Measurements from ENCODE around the gene CAMTA1. TPM values are rescaled to one million over a fixed set of nuclear protein-coding genes. Genes with fewer than 3 reads are reported as not detected.

Gene CAMTA1
- total RNA-seq, 6 experiments from 2014 or later, result 78.1 to 96.6 (median 86.1) TPM

GRCh38 chr1:7015022-7015421 lies 229.8 kb downstream of the CAMTA1 start:
- H3K36me3 Mint-ChIP-seq (ENCODE audit: low read depth), result no peaks in the 10 kb centered on the region
- no peak for DNase-seq
- no peak overlapping the region for H3K4me3 Mint-ChIP-seq
- TF ChIP-seq CTCF (IDR thresholded peaks at IDR 0.05), result no peak
- H3K27me3 Mint-ChIP-seq (ENCODE audit: insufficient read depth), result peaks cover 67% of the 10 kb centered on the region
- H3K4me1 Mint-ChIP-seq (ENCODE audit: low read depth), result no peaks in the 10 kb centered on the region
- H3K27ac Mint-ChIP-seq, result no peak overlapping the region
- H3K9me3 Mint-ChIP-seq, result no peaks in the 10 kb centered on the region

GRCh38 chr1:7018351-7018750 lies 233.1 kb downstream of the CAMTA1 start:
- Mint-ChIP-seq H3K9me3 (no peaks in the 10 kb centered on the region), H3K36me3 (ENCODE audit: low read depth) (no peaks in the 10 kb centered on the region), H3K27me3 (ENCODE audit: insufficient read depth) (peaks cover 53% of the 10 kb centered on the region), H3K4me3 (no peak overlapping the region), H3K27ac (no peak overlapping the region), H3K4me1 (ENCODE audit: low read depth) (no peaks in the 10 kb centered on the region)
- no peak for TF ChIP-seq CTCF (IDR thresholded peaks at IDR 0.05)
- DNase-seq, result no peak

- H3K4me3 Mint-ChIP-seq, result no peak overlapping the region
- no peak for TF ChIP-seq CTCF (IDR thresholded peaks at IDR 0.05)
- peaks cover 48% of the 10 kb centered on the region for H3K27me3 Mint-ChIP-seq (ENCODE audit: insufficient read depth)
- no peaks in the 10 kb centered on the region for H3K36me3 Mint-ChIP-seq (ENCODE audit: low read depth)
- H3K4me1 Mint-ChIP-seq (ENCODE audit: low read depth), result no peaks in the 10 kb centered on the region
- no peak for DNase-seq
- no peaks in the 10 kb centered on the region for H3K9me3 Mint-ChIP-seq
- no peak overlapping the region for H3K27ac Mint-ChIP-seq
Observed at GRCh38 chr1:7018826-7019225, 233.6 kb downstream of the CAMTA1 start.

- no peak for TF ChIP-seq CTCF (IDR thresholded peaks at IDR 0.05)
- H3K36me3 Mint-ChIP-seq (ENCODE audit: low read depth), result no peaks in the 10 kb centered on the region
- H3K9me3 Mint-ChIP-seq, result no peaks in the 10 kb centered on the region
- H3K27me3 Mint-ChIP-seq (ENCODE audit: insufficient read depth), result peaks cover 48% of the 10 kb centered on the region
- no peak overlapping the region for H3K4me3 Mint-ChIP-seq
- DNase-seq, result no peak
- no peak overlapping the region for H3K27ac Mint-ChIP-seq
- no peaks in the 10 kb centered on the region for H3K4me1 Mint-ChIP-seq (ENCODE audit: low read depth)
Observed at GRCh38 chr1:7019510-7019909, 234.3 kb downstream of the CAMTA1 start.

- no peaks in the 10 kb centered on the region for H3K9me3 Mint-ChIP-seq
- no peaks in the 10 kb centered on the region for H3K4me1 Mint-ChIP-seq (ENCODE audit: low read depth)
- no peak overlapping the region for H3K27ac Mint-ChIP-seq
- peaks cover 47% of the 10 kb centered on the region for H3K27me3 Mint-ChIP-seq (ENCODE audit: insufficient read depth)
- H3K36me3 Mint-ChIP-seq (ENCODE audit: low read depth), result no peaks in the 10 kb centered on the region
- TF ChIP-seq CTCF (IDR thresholded peaks at IDR 0.05), result no peak
- H3K4me3 Mint-ChIP-seq, result no peak overlapping the region
- no peak for DNase-seq
Observed at GRCh38 chr1:7022058-7022457, 236.8 kb downstream of the CAMTA1 start.

GRCh38 chr1:7025013-7025412 lies 239.8 kb downstream of the CAMTA1 start:
- H3K4me1 Mint-ChIP-seq (ENCODE audit: low read depth), result no peaks in the 10 kb centered on the region
- H3K9me3 Mint-ChIP-seq, result no peaks in the 10 kb centered on the region
- no peak overlapping the region for H3K4me3 Mint-ChIP-seq
- TF ChIP-seq CTCF (IDR thresholded peaks at IDR 0.05), result no peak
- peaks cover 38% of the 10 kb centered on the region for H3K27me3 Mint-ChIP-seq (ENCODE audit: insufficient read depth)
- no peak for DNase-seq
- H3K27ac Mint-ChIP-seq, result no peak overlapping the region
- no peaks in the 10 kb centered on the region for H3K36me3 Mint-ChIP-seq (ENCODE audit: low read depth)
